Uterus (tissue), 2 donors: ENCODE measurements around the gene CLEC17A.

Experiments
- POLR2A ChIP-seq, 2 donors: fragments of 450-650 bp; IDR thresholded peaks; one replicate each; pipeline ENCODE4 v1.6.1; 2016; ENCODE audit warnings: antibody characterized with exemption in 2 of 2, mild to moderate bottlenecking in 1 of 2, moderate library complexity in 1 of 2
- TF ChIP-seq, protein P1 (sequence below), 4 experiments: fragments of 200-600 bp in 2 of 4; fragments of 450-650 bp in 2 of 4; sonication (generic) in 2 of 4; IDR thresholded peaks; one replicate each; pipeline ENCODE4 v1.5.1; 2016 to 2019; ENCODE audit warnings: antibody characterized with exemption in 4 of 4, mild to moderate bottlenecking in 2 of 4, moderate library complexity in 1 of 4

- TF ChIP-seq, protein P1, sequence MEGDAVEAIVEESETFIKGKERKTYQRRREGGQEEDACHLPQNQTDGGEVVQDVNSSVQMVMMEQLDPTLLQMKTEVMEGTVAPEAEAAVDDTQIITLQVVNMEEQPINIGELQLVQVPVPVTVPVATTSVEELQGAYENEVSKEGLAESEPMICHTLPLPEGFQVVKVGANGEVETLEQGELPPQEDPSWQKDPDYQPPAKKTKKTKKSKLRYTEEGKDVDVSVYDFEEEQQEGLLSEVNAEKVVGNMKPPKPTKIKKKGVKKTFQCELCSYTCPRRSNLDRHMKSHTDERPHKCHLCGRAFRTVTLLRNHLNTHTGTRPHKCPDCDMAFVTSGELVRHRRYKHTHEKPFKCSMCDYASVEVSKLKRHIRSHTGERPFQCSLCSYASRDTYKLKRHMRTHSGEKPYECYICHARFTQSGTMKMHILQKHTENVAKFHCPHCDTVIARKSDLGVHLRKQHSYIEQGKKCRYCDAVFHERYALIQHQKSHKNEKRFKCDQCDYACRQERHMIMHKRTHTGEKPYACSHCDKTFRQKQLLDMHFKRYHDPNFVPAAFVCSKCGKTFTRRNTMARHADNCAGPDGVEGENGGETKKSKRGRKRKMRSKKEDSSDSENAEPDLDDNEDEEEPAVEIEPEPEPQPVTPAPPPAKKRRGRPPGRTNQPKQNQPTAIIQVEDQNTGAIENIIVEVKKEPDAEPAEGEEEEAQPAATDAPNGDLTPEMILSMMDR (IDR thresholded peaks at IDR 0.05), result peak; percentile 77 to 94 (median 86)
- TF ChIP-seq POLR2A (IDR thresholded peaks at IDR 0.05), result peak in 1 of 2 donors; percentile 63
Measured at GRCh38 chr19:14571695-14572490, 11.0 kb upstream of the CLEC17A start, which contains the start of gene NDUFB7.
